Neural progenitor cell (in vitro differentiated cells): ENCODE measurements around the gene SPATA33. TPM values are rescaled to one million over a fixed set of nuclear protein-coding genes. Genes with fewer than 3 reads are reported as not detected.
A peak's percentile ranks its signal among the peaks of the same experiment; 100 is the strongest.
"Not testable (repeated sequence)": the region's sequence is repeated elsewhere in the genome, so short reads cannot be mapped to it uniquely, and the experiment has no call there.

Experiments used
- DNase-seq: peaks from one replicate; pipeline ENCODE4 v3.0.0-alpha.2; 2016; ENCODE audit warnings: low spot score
- H2AFZ ChIP-seq: fragments of 200-600 bp; sonication (generic); replicated peaks from 2 replicates; pipeline ENCODE4 v1.6.1; 2016; ENCODE audit warnings: antibody characterized with exemption
- H3F3A ChIP-seq: fragments of 200-600 bp; sonication (generic); 2 replicates; pipeline ENCODE4 v1.6.1; 2016; ENCODE audit warnings: antibody characterized with exemption, low read depth
- H3K27ac ChIP-seq: fragments of 200-600 bp; sonication (generic); 2 replicates; pipeline ENCODE4 v1.5.1; 2016; ENCODE audit warnings: mild to moderate bottlenecking
- H3K27me3 ChIP-seq: fragments of 200-600 bp; sonication (generic); 2 replicates; pipeline ENCODE4 v1.6.1; 2016; ENCODE audit warnings: mild to moderate bottlenecking, moderate library complexity
- H3K36me3 ChIP-seq: fragments of 200-600 bp; sonication (generic); 2 replicates; pipeline ENCODE4 v1.5.1; 2016
- H3K4me1 ChIP-seq: fragments of 200-600 bp; sonication (generic); 2 replicates; pipeline ENCODE4 v1.6.1; 2016; ENCODE audit warnings: mixed run types
- H3K4me2 ChIP-seq: fragments of 200-600 bp; sonication (generic); 2 replicates; pipeline ENCODE4 v1.6.1; 2016
- H3K4me3 ChIP-seq: fragments of 200-600 bp; sonication (generic); 2 replicates; pipeline ENCODE4 v1.5.1; 2016
- H3K79me2 ChIP-seq: fragments of 200-600 bp; sonication (generic); 2 replicates; pipeline ENCODE4 v1.6.1; 2016; ENCODE audit warnings: low read depth
- H3K9ac ChIP-seq: fragments of 200-600 bp; sonication (generic); 2 replicates; pipeline ENCODE4 v1.6.1; 2016
- H3K9me3 ChIP-seq: fragments of 200-600 bp; sonication (generic); 2 replicates; pipeline ENCODE4 v1.5.1; 2016; ENCODE audit warnings: low read depth
- H4K20me1 ChIP-seq: fragments of 200-600 bp; sonication (generic); 2 replicates; pipeline ENCODE4 v1.6.1; 2016; ENCODE audit warnings: low read depth
- H3K27ac Mint-ChIP-seq: 3 replicates; pipeline ENCODE4 v1.8.0; 2021; ENCODE audit warnings: mixed read lengths
- H3K27me3 Mint-ChIP-seq: 2 replicates; pipeline ENCODE4 v1.8.0; 2022; ENCODE audit warnings: low read depth, mild to moderate bottlenecking, inconsistent platforms, moderate library complexity, mixed read lengths; ENCODE audit not compliant: insufficient read depth
- H3K36me3 Mint-ChIP-seq: 3 replicates; pipeline ENCODE4 v1.8.0; 2021; ENCODE audit warnings: mixed read lengths
- H3K4me1 Mint-ChIP-seq: 3 replicates; pipeline ENCODE4 v1.8.0; 2021; ENCODE audit warnings: mixed read lengths
- H3K4me3 Mint-ChIP-seq: 3 replicates; pipeline ENCODE4 v1.8.0; 2021; ENCODE audit warnings: mild to moderate bottlenecking, moderate library complexity, mixed read lengths
- H3K9me3 Mint-ChIP-seq: 3 replicates; pipeline ENCODE4 v1.8.0; 2020; ENCODE audit warnings: mixed read lengths
- EZH2 ChIP-seq: fragments of 200-600 bp; sonication (generic); IDR thresholded peaks from 2 replicates; pipeline ENCODE4 v1.6.1; 2017; ENCODE audit warnings: antibody characterized with exemption, mild to moderate bottlenecking, moderate library complexity
- EZH2phosphoT487 ChIP-seq: fragments of 200-600 bp; sonication (generic); IDR thresholded peaks from 2 replicates; pipeline ENCODE4 v1.6.1; 2017; ENCODE audit warnings: antibody characterized with exemption
- total RNA-seq: library from RNA; depleted of rRNA; stranded (reverse); fragments of >200 nt; gene quantifications from 2 replicates; pipeline ENCODE4 v1.2.3, GENCODE V29; 2015; ENCODE audit warnings: low replicate concordance
- TF ChIP-seq, protein P1 (sequence below): fragments of 200-600 bp; sonication (generic); IDR thresholded peaks from 2 replicates; pipeline ENCODE4 v1.5.1; 2017; ENCODE audit warnings: antibody characterized with exemption, mild to moderate bottlenecking

The SPATA33 gene
- total RNA-seq, 1 donor from 2014 or later = 14.1 TPM

DNA sequence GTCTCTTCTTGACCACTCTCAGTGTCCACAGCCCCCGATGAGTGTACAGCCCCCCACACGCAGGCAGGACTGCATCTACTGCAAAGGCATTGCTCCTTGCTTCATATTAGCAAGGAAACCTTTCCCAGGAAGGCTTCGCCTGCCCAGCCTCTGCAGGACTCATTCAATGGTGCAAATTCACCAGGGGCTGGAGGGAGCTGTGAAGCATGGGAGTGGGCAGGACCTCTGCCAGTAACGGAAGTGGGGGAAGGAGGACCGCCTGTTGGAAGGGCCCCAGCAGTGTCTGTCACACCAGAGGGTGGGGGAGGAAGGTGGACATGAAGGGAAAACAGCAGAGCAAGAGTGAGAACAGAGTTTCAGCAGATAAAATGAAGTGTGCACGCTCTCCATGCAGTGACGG is 2.5 kb downstream of the SPATA33 start:
- Histone ChIP-seq H3K36me3 (peaks cover 5% of the 10 kb centered on the region), H3K27me3 (no peaks in the 10 kb centered on the region)

DNA sequence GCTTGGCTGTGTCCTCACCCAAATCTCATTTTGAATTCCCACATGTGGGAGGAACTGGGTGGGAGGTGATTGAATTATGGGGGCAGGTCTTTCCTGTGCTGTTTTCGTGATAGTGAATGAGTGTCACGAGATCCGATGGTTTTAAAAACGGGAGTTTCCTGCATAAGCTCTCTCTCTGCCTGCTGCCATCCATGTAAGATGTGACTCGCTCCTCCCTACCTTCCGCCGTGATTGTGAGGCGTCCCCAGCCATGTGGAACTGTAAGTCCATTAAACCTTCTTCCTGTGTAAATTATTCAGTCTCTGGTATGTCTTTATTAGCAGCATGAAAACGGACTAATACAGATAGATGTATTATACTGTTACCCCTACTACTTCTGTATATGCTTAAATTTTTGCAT is 3.6 kb downstream of the SPATA33 start:
- Histone ChIP-seq H3K79me2 (peaks cover 39% of the 10 kb centered on the region), H3K9me3 (peaks cover 1% of the 10 kb centered on the region), H2AFZ (no peak overlapping the region), H3K4me3 (no peak overlapping the region), H3K27ac (no peak overlapping the region), H3F3A (no peaks in the 10 kb centered on the region), H4K20me1 (peaks cover 10% of the 10 kb centered on the region), H3K9ac (no peak overlapping the region), H3K4me1 (peaks cover 10% of the 10 kb centered on the region), H3K36me3 (peaks cover 5% of the 10 kb centered on the region), H3K27me3 (no peaks in the 10 kb centered on the region), H3K4me2 (no peak overlapping the region)
- peaks cover 13% of the 10 kb centered on the region for H3K4me1 Mint-ChIP-seq
- TF ChIP-seq EZH2 (no peak), EZH2phosphoT487 (no peak)
- TF ChIP-seq, protein P1, sequence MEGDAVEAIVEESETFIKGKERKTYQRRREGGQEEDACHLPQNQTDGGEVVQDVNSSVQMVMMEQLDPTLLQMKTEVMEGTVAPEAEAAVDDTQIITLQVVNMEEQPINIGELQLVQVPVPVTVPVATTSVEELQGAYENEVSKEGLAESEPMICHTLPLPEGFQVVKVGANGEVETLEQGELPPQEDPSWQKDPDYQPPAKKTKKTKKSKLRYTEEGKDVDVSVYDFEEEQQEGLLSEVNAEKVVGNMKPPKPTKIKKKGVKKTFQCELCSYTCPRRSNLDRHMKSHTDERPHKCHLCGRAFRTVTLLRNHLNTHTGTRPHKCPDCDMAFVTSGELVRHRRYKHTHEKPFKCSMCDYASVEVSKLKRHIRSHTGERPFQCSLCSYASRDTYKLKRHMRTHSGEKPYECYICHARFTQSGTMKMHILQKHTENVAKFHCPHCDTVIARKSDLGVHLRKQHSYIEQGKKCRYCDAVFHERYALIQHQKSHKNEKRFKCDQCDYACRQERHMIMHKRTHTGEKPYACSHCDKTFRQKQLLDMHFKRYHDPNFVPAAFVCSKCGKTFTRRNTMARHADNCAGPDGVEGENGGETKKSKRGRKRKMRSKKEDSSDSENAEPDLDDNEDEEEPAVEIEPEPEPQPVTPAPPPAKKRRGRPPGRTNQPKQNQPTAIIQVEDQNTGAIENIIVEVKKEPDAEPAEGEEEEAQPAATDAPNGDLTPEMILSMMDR = no peak
- peaks cover 2% of the 10 kb centered on the region for H3K27me3 Mint-ChIP-seq
- H3K4me3 Mint-ChIP-seq = no peak overlapping the region
- H3K9me3 Mint-ChIP-seq = peaks cover 21% of the 10 kb centered on the region
- DNase-seq = no peak
- peaks cover 56% of the 10 kb centered on the region for H3K36me3 Mint-ChIP-seq
- no peak overlapping the region for H3K27ac Mint-ChIP-seq

More for the DNA sequence above, 2.5 kb downstream of the SPATA33 start:
- H3K4me1 Mint-ChIP-seq = peaks cover 14% of the 10 kb centered on the region
- peaks cover 19% of the 10 kb centered on the region for H4K20me1 ChIP-seq
- peaks cover 13% of the 10 kb centered on the region for H3K9me3 Mint-ChIP-seq
- DNase-seq = no peak
- peaks cover 47% of the 10 kb centered on the region for H3K36me3 Mint-ChIP-seq
- no peak for TF ChIP-seq EZH2
- TF ChIP-seq EZH2phosphoT487 = no peak
- TF ChIP-seq, protein P1 = no peak
- H2AFZ ChIP-seq = no peak overlapping the region
- no peak overlapping the region for H3K4me2 ChIP-seq
- no peak overlapping the region for H3K27ac ChIP-seq
- H3K4me1 ChIP-seq = peaks cover 10% of the 10 kb centered on the region
- no peaks in the 10 kb centered on the region for H3F3A ChIP-seq
- no peak overlapping the region for H3K9ac ChIP-seq
- no peaks in the 10 kb centered on the region for H3K9me3 ChIP-seq
- H3K79me2 ChIP-seq = peaks cover 50% of the 10 kb centered on the region
- H3K27me3 Mint-ChIP-seq = peaks cover 2% of the 10 kb centered on the region
- no peak overlapping the region for H3K4me3 ChIP-seq
- H3K27ac Mint-ChIP-seq = no peak overlapping the region
- peak overlapping the region; percentile 48 for H3K4me3 Mint-ChIP-seq

DNA sequence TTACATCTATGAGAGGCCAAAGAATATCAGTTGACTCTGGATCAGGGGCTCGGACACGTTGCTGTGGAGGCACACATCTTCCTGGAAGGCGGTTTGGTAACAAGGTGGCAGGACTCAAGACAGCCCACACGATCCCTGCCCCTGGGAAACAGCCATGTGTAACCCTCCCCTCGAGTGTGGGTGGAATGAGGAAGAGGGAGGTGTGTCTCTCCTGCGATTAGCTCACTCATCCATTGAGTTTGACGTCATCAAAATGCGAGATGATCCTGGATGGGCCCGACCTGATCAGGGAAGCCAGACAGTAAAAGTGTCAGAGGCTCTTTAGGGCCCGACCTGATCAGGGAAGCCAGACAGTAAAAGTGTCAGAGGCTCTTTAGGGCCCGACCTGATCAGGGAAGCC is 6.6 kb downstream of the SPATA33 start:
- Mint-ChIP-seq H3K9me3 (peaks cover 30% of the 10 kb centered on the region), H3K36me3 (peaks cover 63% of the 10 kb centered on the region)
- not testable (repeated sequence) for H3K4me1 ChIP-seq, H3K27me3 Mint-ChIP-seq, H3K27me3 ChIP-seq, H3K9me3 ChIP-seq, H3K9ac ChIP-seq, H3K4me1 Mint-ChIP-seq, H4K20me1 ChIP-seq, H3K4me2 ChIP-seq, H2AFZ ChIP-seq, H3K27ac ChIP-seq, H3K4me3 ChIP-seq, H3F3A ChIP-seq, DNase-seq, H3K36me3 ChIP-seq, H3K4me3 Mint-ChIP-seq, H3K27ac Mint-ChIP-seq
- H3K79me2 ChIP-seq = peaks cover 14% of the 10 kb centered on the region

DNA sequence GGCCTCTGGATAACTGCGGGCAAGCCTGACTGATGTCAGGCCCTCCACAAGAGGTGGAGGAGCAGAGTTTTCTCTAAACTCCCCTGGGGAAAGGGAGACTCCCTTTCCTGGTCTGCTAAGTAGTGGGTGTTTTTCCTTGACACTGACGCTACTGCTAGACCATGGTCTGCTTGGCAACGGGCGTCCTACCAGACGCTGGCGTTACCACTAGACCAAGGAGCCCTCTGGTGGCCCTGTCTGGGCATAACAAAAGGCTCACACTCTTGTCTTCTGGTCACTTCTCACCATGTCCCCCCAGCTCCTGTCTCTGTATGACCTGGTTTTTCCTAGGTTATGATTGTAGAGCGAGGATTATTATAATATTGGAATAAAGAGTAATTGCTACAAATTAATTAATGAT is 9.4 kb downstream of the SPATA33 start:
- H3K36me3 ChIP-seq, H3K27me3 Mint-ChIP-seq, H3K4me1 Mint-ChIP-seq, H3K27me3 ChIP-seq, H3K9me3 ChIP-seq, H3K4me1 ChIP-seq, H3F3A ChIP-seq, H2AFZ ChIP-seq, H3K9ac ChIP-seq, H3K4me3 ChIP-seq, H3K79me2 ChIP-seq, H3K4me3 Mint-ChIP-seq, H4K20me1 ChIP-seq, H3K4me2 ChIP-seq, H3K27ac ChIP-seq, H3K27ac Mint-ChIP-seq: not testable (repeated sequence)
- peak; percentile 36 for DNase-seq
- Mint-ChIP-seq H3K36me3 (peaks cover 45% of the 10 kb centered on the region), H3K9me3 (peaks cover 32% of the 10 kb centered on the region)
